SK-N-SH treated with all-trans-retinoic acid at 6 μM for 48 hours (cell line): ENCODE results near the gene LUC7L.
"Not testable (repeated sequence)": the region's sequence is repeated elsewhere in the genome, so short reads cannot be mapped to it uniquely, and the experiment has no call there.

ENCODE experiments used
- ATAC-seq: fragments of 200-7000 bp; cut with Tn5 transposase; 3 replicates; pipeline ENCODE4 v1.9.1; 2020; ENCODE audit warnings: mild to moderate bottlenecking, moderate library complexity
- CREB5 ChIP-seq: fragments of 250-450 bp; sonication (Bioruptor Pico); IDR thresholded peaks from 2 replicates; pipeline ENCODE4 v1.5.1; 2020; ENCODE audit warnings: low read depth, mild to moderate bottlenecking, moderate library complexity
- CSRNP3 ChIP-seq: fragments of 250-450 bp; sonication (Bioruptor Pico); IDR thresholded peaks from 2 replicates; pipeline ENCODE4 v1.5.1; 2021; ENCODE audit warnings: mild to moderate bottlenecking, moderate library complexity
- ESRRG ChIP-seq: fragments of 250-450 bp; sonication (Bioruptor Pico); IDR thresholded peaks from 2 replicates; pipeline ENCODE4 v1.6.1; 2021; ENCODE audit warnings: mild to moderate bottlenecking
- GLIS3 ChIP-seq: fragments of 250-450 bp; sonication (Bioruptor Pico); IDR thresholded peaks from 2 replicates; pipeline ENCODE4 v1.5.0; 2020; ENCODE audit warnings: mild to moderate bottlenecking, moderate library complexity
- ISL1 ChIP-seq: fragments of 250-450 bp; sonication (Bioruptor Pico); IDR thresholded peaks from 2 replicates; pipeline ENCODE4 v2.1.2; 2022; ENCODE audit warnings: mild to moderate bottlenecking, moderate library complexity
- PATZ1 ChIP-seq: fragments of 250-450 bp; sonication (Bioruptor Pico); IDR thresholded peaks from 2 replicates; pipeline ENCODE4 v1.8.0; 2020; ENCODE audit warnings: mild to moderate bottlenecking, moderate library complexity, borderline replicate concordance
- PPARA ChIP-seq: fragments of 250-450 bp; sonication (Bioruptor Pico); IDR thresholded peaks from 2 replicates; pipeline ENCODE4 v1.5.0; 2020; ENCODE audit warnings: mild to moderate bottlenecking, borderline replicate concordance
- SNAI2 ChIP-seq: fragments of 250-450 bp; sonication (Bioruptor Pico); IDR thresholded peaks from 2 replicates; pipeline ENCODE4 v1.5.0; 2020; ENCODE audit warnings: mild to moderate bottlenecking, moderate library complexity
- TCF4 ChIP-seq: fragments of 250-450 bp; sonication (Bioruptor Pico); IDR thresholded peaks from 2 replicates; pipeline ENCODE4 v1.8.0; 2021; ENCODE audit warnings: mild to moderate bottlenecking, moderate library complexity, borderline replicate concordance
- TOX ChIP-seq: fragments of 250-450 bp; sonication (Bioruptor Pico); IDR thresholded peaks from 2 replicates; pipeline ENCODE4 v1.8.0; 2021; ENCODE audit warnings: mild to moderate bottlenecking, moderate library complexity, borderline replicate concordance
- TSHZ2 ChIP-seq: fragments of 250-450 bp; sonication (Bioruptor Pico); IDR thresholded peaks from 2 replicates; pipeline ENCODE4 v1.5.0; 2020; ENCODE audit warnings: mild to moderate bottlenecking, moderate library complexity
- ZC3H10 ChIP-seq: fragments of 250-450 bp; sonication (Bioruptor Pico); IDR thresholded peaks from 2 replicates; pipeline ENCODE4 v1.5.1; 2021; ENCODE audit warnings: mild to moderate bottlenecking, moderate library complexity
- ZFP3 ChIP-seq: fragments of 250-450 bp; sonication (Bioruptor Pico); IDR thresholded peaks from 2 replicates; pipeline ENCODE4 v1.5.0; 2020; ENCODE audit warnings: mild to moderate bottlenecking, moderate library complexity
- ZFP30 ChIP-seq: fragments of 450-650 bp; formaldehyde crosslinking; IDR thresholded peaks from 2 replicates; pipeline ENCODE4 v1.5.0; 2022; ENCODE audit warnings: mild to moderate bottlenecking, moderate library complexity
- ZNF565 ChIP-seq: fragments of 450-650 bp; formaldehyde crosslinking; conservative IDR thresholded peaks from 2 replicates; pipeline ENCODE4 v1.5.0; 2020; ENCODE audit warnings: low read depth, mild to moderate bottlenecking, moderate library complexity
- ZNF70 ChIP-seq: fragments of 450-650 bp; formaldehyde crosslinking; IDR thresholded peaks from 2 replicates; pipeline ENCODE4 v1.5.0; 2020; ENCODE audit warnings: mild to moderate bottlenecking, moderate library complexity
- ZNF8 ChIP-seq: fragments of 450-650 bp; formaldehyde crosslinking; IDR thresholded peaks from 2 replicates; pipeline ENCODE4 v1.5.0; 2020; ENCODE audit warnings: mild to moderate bottlenecking, moderate library complexity

The LUC7L gene

GRCh38 chr16:173928-174769, 55.1 kb downstream of the LUC7L start:
- peak; percentile 28 for ATAC-seq

- not testable (repeated sequence) for ATAC-seq
Measured at GRCh38 chr16:173211-173854, 55.9 kb downstream of the LUC7L start.

- not testable (repeated sequence) for ATAC-seq
Measured at GRCh38 chr16:172374-172941, 56.8 kb downstream of the LUC7L start, which contains the start of gene HBA2. HBA2 (plus strand) TSS chr16:172876; CDS start chr16:172913, 37 bp downstream.

GRCh38 chr16:170788-171187, 58.5 kb downstream of the LUC7L start:
- TF ChIP-seq PPARA (no peak), ZFP3 (CRISPR knock-in tag) (no peak), ZNF70 (no peak), ESRRG (CRISPR knock-in tag) (no peak), TCF4 (CRISPR knock-in tag) (no peak)
- TF ChIP-seq, all 23 proteins: peak for 0
- ATAC-seq = no peak

GRCh38 chr16:170088-170507, 59.2 kb downstream of the LUC7L start:
- ATAC-seq = peak; percentile 60

- TF ChIP-seq ISL1 (CRISPR knock-in tag) = no peak
- TF ChIP-seq TCF4 (CRISPR knock-in tag) = no peak
- no peak for TF ChIP-seq SNAI2 (CRISPR knock-in tag)
- TF ChIP-seq ESRRG (CRISPR knock-in tag) = no peak
- TF ChIP-seq ZC3H10 = no peak
- TF ChIP-seq ZFP3 (CRISPR knock-in tag) = no peak
- no peak for TF ChIP-seq TSHZ2
- TF ChIP-seq ZNF8 = no peak
- no peak for TF ChIP-seq CREB5
- TF ChIP-seq CSRNP3 (CRISPR knock-in tag) = no peak
- TF ChIP-seq GLIS3 (CRISPR knock-in tag) = no peak
- TF ChIP-seq ZFP30 (CRISPR knock-in tag) = no peak
- no peak for TF ChIP-seq TOX (CRISPR knock-in tag)
- TF ChIP-seq ZNF70 = no peak
- TF ChIP-seq PATZ1 (CRISPR knock-in tag) = no peak
- no peak for TF ChIP-seq PPARA
- TF ChIP-seq ZNF565 (CRISPR knock-in tag) = no peak
- TF ChIP-seq, all 23 proteins: peak for 0
- ATAC-seq = no peak
Measured at GRCh38 chr16:169014-169413, 60.2 kb downstream of the LUC7L start.
